Erythroblast (primary cell): ENCODE results near the gene CTSA.

ENCODE experiments used
- GATA1 ChIP-seq: IDR thresholded peaks from 2 replicates; pipeline ENCODE4 v1.6.1; 2011; ENCODE audit warnings: low read depth, mild to moderate bottlenecking, control low read depth, low read length, moderate library complexity
- POLR2A ChIP-seq: IDR thresholded peaks from 2 replicates; pipeline ENCODE4 v1.6.1; 2011; ENCODE audit warnings: mild to moderate bottlenecking, low read length

DNA sequence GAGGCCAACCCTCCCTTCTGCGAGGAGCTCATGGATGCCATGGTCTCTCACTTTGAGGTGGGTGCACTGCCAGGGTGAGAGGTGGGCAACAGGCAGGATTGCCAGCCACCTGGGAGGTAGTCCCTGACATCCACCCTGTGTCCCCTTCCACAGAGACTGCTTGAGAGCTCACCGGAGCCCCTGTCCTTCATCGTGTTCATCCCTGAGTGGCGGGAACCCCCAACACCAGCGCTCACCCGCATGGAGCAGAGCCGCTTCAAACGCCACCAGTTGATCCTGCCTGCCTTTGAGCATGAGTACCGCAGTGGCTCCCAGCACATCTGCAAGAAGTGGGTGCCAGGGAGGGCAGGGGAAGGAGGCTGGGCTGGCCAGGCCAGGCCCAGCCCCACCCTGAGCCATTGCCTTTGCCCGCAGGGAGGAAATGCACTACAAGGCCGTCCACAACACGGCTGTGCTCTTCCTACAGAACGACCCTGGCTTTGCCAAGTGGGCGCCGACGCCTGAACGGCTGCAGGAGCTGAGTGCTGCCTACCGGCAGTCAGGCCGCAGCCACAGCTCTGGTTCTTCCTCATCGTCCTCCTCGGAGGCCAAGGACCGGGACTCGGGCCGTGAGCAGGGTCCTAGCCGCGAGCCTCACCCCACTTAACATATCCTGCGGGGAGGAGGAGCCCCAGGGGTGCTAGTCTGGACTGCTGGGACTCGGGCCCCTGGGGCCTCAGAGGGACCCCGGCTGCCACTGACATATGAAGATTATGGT lies 56.2 kb downstream of the CTSA start:
- TF ChIP-seq POLR2A: no peak
- TF ChIP-seq GATA1: no peak
